C4-2B (cell line): ENCODE data around the gene PLS3.

Experiments used
- H3K27ac ChIP-seq: fragments of 450-650 bp; 2 replicates; pipeline ENCODE4 v1.5.1; 2017
- CTCF ChIP-seq: fragments of 450-650 bp; conservative IDR thresholded peaks from 2 replicates; pipeline ENCODE4 v1.5.1; 2017; ENCODE audit warnings: mild to moderate bottlenecking
- ZFX ChIP-seq: fragments of 450-650 bp; IDR thresholded peaks from 2 replicates; pipeline ENCODE4 v1.6.1; 2017

The PLS3 gene

GRCh38 chrX:115665122-115665521 lies 104.1 kb downstream of the PLS3 start:
- H3K27ac ChIP-seq = no peak overlapping the region
- no peak for TF ChIP-seq CTCF
- TF ChIP-seq ZFX = no peak

GRCh38 chrX:115679460-115679859 lies 118.5 kb downstream of the PLS3 start:
- H3K27ac ChIP-seq = no peak overlapping the region
- TF ChIP-seq CTCF (peak; percentile 56), ZFX (no peak)

GRCh38 chrX:115687595-115687994 lies 126.6 kb downstream of the PLS3 start:
- no peak overlapping the region for H3K27ac ChIP-seq
- TF ChIP-seq CTCF = no peak
- TF ChIP-seq ZFX = no peak

GRCh38 chrX:115689931-115690330 lies 129.0 kb downstream of the PLS3 start:
- no peak for TF ChIP-seq ZFX
- TF ChIP-seq CTCF = no peak
- H3K27ac ChIP-seq = no peak overlapping the region

- no peak overlapping the region for H3K27ac ChIP-seq
- TF ChIP-seq CTCF (peak; percentile 91), ZFX (no peak)
Measured at GRCh38 chrX:115690511-115691216, 129.7 kb downstream of the PLS3 start.

GRCh38 chrX:115693476-115693875 lies 132.5 kb downstream of the PLS3 start:
- no peak overlapping the region for H3K27ac ChIP-seq
- no peak for TF ChIP-seq ZFX
- TF ChIP-seq CTCF = no peak

GRCh38 chrX:115694028-115694427 lies 133.1 kb downstream of the PLS3 start:
- no peak for TF ChIP-seq CTCF
- TF ChIP-seq ZFX = no peak
- H3K27ac ChIP-seq = no peak overlapping the region
